GM19397 (cell line): ENCODE results near the gene CASP5.

ENCODE experiments used
- ATAC-seq: cut with Tn5 transposase; IDR thresholded peaks from one replicate; pipeline ENCODE4 v1.9.1; 2021; ENCODE audit warnings: mild to moderate bottlenecking, moderate library complexity; ENCODE audit not compliant: unreplicated experiment

Gene CASP5

GRCh38 chr11:104968355-104968855, 54.6 kb downstream of the CASP5 start, which contains the start of gene CASP4:
Gene CASP4 (minus strand): TSS chr11:104968574. CDS start chr11:104968525, 49 bp downstream.
- peak; percentile 78 for ATAC-seq

GRCh38 chr11:104967534-104968354, 55.2 kb downstream of the CASP5 start:
- ATAC-seq: peak; percentile 2

GRCh38 chr11:104965735-104966134, 57.2 kb downstream of the CASP5 start:
- no peak for ATAC-seq

- no peak for ATAC-seq
Observed at GRCh38 chr11:104964247-104964646, 58.7 kb downstream of the CASP5 start.

GRCh38 chr11:104962852-104963251, 60.1 kb downstream of the CASP5 start:
- no peak for ATAC-seq

- ATAC-seq: no peak
Observed at GRCh38 chr11:104957280-104957679, 65.7 kb downstream of the CASP5 start.

GRCh38 chr11:104956528-104956927, 66.4 kb downstream of the CASP5 start:
- no peak for ATAC-seq

- ATAC-seq: no peak
Observed at GRCh38 chr11:104946907-104947306, 76.1 kb downstream of the CASP5 start.
